Omental fat pad (tissue), 4 donors: ENCODE results near the gene SAMD5. TPM values are rescaled to one million over a fixed set of nuclear protein-coding genes. Genes with fewer than 3 reads are reported as not detected.

Experiments used
- ATAC-seq: fragments of 150-250 bp; one replicate; pipeline ENCODE4 v1.9.1; 2016; ENCODE audit warnings: mild to moderate bottlenecking, moderate library complexity; ENCODE audit not compliant: low FRiP score
- DNase-seq: peaks from one replicate; pipeline ENCODE4 v3.0.0-alpha.2; 2019; ENCODE audit warnings: low spot score
- total RNA-seq, 4 donors: library from RNA; depleted of rRNA; stranded (reverse); fragments of >200 nt; gene quantifications; one replicate each; pipeline ENCODE4 v1.1.0, GENCODE V29; 2016
- TF ChIP-seq, protein P1 (sequence below), 3 donors: fragments of 450-650 bp; IDR thresholded peaks; one replicate each; pipeline ENCODE4 v1.5.1; 2016 to 2017; ENCODE audit warnings: antibody characterized with exemption in 3 of 3, mild to moderate bottlenecking in 3 of 3, moderate library complexity in 2 of 3

The SAMD5 gene
- total RNA-seq, 4 donors from 2014 or later: 0.69 to 3.3 (median 1.8) TPM

DNA sequence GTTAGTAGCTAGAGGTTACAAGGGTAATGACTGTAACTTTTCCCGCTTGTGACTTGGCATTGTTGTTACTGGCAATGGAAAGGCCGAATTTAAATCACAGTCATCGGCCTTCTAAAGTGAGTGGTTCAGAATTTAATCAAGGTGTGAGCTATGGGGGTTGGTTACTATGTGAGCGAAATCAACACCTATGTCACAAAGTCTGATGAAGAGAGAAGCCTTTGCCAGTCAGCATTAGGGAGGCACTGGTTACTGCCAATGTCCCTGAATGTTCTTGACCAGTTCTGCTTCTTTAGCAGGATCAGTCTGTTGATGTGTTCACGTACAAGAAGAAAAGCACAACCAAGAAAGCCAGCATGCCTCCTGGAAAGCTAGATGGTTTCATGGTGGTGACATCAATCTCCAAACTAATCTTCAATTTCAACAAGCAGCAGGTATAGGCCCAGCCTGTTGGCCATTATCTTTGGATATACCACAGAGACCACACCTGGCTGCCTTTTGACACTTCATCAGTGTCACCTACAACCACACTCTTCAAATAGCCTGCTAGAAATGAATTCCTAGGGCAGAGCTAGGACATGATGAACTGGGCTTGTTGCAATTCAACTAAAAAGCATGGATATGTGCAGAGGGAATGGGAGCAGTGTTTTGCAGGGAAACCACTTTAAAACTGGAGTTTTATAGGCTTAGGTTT is 17.2 kb downstream of the SAMD5 start:
- TF ChIP-seq, protein P1, sequence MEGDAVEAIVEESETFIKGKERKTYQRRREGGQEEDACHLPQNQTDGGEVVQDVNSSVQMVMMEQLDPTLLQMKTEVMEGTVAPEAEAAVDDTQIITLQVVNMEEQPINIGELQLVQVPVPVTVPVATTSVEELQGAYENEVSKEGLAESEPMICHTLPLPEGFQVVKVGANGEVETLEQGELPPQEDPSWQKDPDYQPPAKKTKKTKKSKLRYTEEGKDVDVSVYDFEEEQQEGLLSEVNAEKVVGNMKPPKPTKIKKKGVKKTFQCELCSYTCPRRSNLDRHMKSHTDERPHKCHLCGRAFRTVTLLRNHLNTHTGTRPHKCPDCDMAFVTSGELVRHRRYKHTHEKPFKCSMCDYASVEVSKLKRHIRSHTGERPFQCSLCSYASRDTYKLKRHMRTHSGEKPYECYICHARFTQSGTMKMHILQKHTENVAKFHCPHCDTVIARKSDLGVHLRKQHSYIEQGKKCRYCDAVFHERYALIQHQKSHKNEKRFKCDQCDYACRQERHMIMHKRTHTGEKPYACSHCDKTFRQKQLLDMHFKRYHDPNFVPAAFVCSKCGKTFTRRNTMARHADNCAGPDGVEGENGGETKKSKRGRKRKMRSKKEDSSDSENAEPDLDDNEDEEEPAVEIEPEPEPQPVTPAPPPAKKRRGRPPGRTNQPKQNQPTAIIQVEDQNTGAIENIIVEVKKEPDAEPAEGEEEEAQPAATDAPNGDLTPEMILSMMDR (IDR thresholded peaks at IDR 0.05): no peak
- no peak for DNase-seq
- ATAC-seq: no peak

DNA sequence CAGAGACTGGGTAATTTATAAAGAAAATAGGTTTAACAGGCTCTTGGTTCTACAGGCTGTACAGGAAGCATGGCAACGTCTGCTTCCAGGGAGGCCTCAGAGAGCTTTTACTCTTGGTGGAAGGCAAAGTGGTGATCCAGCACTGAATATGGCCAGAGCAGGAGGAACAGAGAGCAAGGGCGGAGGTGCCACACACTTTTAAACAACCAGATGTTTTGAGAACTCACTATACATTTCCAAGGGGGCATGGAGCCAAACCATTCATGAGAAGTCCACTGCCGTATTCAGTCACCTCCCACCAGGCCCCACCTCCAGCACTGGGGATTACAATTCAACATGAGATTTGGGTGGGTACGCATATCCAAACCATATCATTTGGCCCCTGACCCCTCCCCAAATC is 18.7 kb downstream of the SAMD5 start:
- no peak for DNase-seq
- ATAC-seq: no peak
- TF ChIP-seq, protein P1 (IDR thresholded peaks at IDR 0.05): no peak

DNA sequence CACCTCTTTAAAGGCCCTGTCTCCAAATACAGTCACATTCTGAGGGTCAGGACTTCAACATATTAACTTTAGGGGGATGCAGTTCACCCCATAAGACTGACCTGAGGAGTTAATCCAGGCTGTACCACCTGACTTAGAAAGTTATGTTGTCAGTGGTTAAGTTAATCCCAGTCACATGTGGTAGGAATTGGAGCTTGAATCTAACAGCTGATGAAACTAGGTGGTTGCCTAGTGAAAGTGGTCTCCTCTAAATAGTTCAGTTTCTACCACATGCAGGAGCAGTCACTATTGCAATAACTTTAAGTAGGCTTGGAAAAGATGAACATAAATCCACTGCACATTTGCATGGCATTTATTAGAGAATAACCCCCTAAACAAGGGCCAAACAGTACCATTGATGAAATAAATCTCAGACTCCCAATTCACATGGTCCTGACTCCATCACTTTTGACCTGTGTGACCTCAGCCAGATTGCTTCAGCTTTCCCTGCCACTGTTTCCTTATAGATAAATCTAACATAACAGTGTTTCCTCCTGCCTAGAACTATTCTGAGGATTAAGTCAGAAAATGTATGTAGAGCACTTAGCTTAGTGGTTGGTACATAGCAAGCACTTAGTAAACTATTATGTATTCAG is 20.1 kb downstream of the SAMD5 start:
- TF ChIP-seq, protein P1 (IDR thresholded peaks at IDR 0.05): no peak
- DNase-seq (no peak), ATAC-seq (no peak)

DNA sequence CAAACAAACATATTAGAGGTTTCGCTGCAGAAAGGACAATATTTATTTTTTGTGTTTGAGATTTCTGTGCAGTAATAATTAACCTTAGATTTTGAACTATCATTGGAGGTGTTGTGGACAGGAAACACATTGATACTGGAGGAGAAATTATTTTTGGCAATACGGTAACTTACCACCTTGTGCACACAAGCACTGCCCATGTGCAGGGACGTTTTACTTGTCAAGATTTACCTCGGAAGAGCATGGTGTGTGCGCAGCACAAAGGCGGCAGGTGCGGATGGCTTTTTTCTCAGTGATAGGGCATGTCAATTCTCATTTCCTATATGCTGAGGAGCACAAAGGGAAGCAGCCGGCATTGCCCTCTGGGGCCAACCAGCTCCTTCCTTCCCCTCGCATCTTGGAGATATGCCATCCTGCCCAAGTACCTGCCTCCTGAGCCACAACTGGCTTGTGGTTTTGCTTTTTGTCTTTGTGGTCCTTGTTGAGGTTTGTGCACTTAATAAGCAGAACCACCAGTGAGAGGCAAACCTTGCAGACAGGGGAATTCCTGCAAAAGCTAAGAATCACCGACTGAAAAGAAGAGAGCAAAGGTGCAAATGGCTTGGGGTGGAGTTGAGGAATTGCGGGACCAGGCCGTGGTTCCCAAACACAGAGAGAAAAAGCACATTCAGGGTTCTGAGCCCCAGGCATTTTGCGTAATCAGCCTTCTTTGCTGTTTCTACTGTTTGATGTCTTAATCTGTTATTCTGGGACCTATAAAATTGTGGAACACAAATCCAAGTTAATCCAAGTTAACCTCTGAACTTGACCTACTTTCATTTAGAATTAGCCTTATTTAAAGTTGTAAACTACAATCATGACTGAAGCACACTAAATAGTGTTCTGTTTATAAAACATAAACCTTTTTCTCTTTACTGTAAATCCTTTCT is 21.9 kb downstream of the SAMD5 start:
- DNase-seq (no peak), ATAC-seq (no peak)
- TF ChIP-seq, protein P1 (IDR thresholded peaks at IDR 0.05): no peak

DNA sequence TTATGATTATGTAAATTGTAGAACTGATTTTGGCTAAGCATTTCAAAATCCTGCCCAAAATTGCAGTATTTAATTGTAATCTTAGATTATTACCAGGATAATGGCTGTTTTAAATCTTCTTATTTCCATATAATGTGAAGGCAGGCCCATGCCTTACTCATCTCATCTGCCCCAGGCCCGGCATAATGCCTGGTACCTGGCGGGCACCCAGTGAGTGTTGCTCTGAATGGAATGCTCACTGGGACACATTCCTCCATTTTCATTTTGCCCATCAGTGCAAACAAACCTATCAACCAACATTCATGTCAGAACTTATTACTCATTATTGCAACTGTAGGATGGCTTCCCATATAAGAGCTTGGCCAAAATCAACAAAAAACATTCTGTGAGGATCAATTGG is 22.8 kb downstream of the SAMD5 start:
- ATAC-seq: no peak
- TF ChIP-seq, protein P1 (IDR thresholded peaks at IDR 0.05): no peak
- no peak for DNase-seq

DNA sequence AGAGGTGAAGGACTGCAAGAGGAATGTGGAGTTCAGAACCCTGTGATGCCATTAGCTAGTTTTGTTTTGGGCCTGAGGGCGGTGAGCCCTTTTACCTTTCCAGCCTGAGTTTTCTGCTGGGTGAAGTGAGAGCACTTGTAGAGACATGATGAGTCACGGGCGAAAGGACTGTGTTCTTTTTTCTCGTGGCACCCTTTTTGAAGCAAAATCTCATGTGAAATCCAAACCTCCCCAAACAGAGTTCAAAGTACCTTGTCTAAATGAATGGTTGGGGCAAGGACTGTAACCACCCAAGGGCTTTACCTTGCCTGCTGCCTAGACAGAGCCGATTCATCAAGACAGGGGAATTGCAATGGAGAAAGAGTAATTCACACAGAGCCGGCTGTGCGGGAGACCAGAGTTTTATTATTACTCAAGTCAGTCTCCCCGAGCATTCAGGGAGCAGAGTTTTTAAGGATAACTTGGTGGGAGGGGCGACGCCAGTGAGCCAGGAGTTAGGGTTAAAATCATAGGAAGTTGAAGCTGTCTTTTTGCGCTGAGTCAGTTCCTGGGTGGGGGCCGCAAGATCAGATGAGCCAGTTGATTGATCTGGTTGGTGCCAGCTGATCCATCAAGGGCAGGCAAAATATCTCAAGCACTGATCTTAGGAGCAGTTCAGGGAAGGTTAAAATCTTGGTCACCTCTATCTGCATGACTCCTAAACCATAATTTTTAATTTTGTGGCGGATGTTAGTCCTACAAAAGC is 25.8 kb downstream of the SAMD5 start:
- ATAC-seq (no peak), DNase-seq (no peak)
- TF ChIP-seq, protein P1 (IDR thresholded peaks at IDR 0.05): no peak
